HepG2 (cell line): ENCODE results near the gene PHYHIPL. TPM values are rescaled to one million over a fixed set of nuclear protein-coding genes. Genes with fewer than 3 reads are reported as not detected.

ENCODE experiments used
- CBX1 ChIP-seq: IDR thresholded peaks from one replicate; pipeline ENCODE4 v1.6.1; 2016; ENCODE audit warnings: antibody characterized with exemption, low read depth
- E2F5 ChIP-seq: sonication (generic); formaldehyde crosslinking; conservative IDR thresholded peaks from 2 replicates; pipeline ENCODE4 v1.4.0; 2020; ENCODE audit warnings: missing genetic modification reagents
- EHMT2 ChIP-seq: fragments of 200-600 bp; sonication (generic); IDR thresholded peaks from 2 replicates; pipeline ENCODE4 v1.7.0; 2017; ENCODE audit warnings: antibody characterized with exemption, low read depth, low read length, borderline replicate concordance
- ELF1 ChIP-seq: sonication (generic); formaldehyde crosslinking; IDR thresholded peaks from 2 replicates; pipeline ENCODE4 v1.4.0; 2020; ENCODE audit warnings: missing genetic modification reagents
- ETV5 ChIP-seq: IDR thresholded peaks from 2 replicates; pipeline ENCODE4 v1.6.1; 2018; ENCODE audit warnings: missing biosample characterization, missing genetic modification reagents, inconsistent platforms, borderline replicate concordance
- FOXA3 ChIP-seq: IDR thresholded peaks from 2 replicates; pipeline ENCODE4 v1.6.1; 2016; ENCODE audit warnings: missing genetic modification reagents, missing compliant biosample characterization
- IRF1 ChIP-seq: sonication (generic); formaldehyde crosslinking; IDR thresholded peaks from 2 replicates; pipeline ENCODE4 v1.4.0; 2020; ENCODE audit warnings: low read depth, mild to moderate bottlenecking, missing genetic modification reagents
- MAFF ChIP-seq: IDR thresholded peaks from 2 replicates; pipeline ENCODE4 v1.6.1; 2011; ENCODE audit warnings: low read depth, low read length, improper control_type of control experiment
- MED8 ChIP-seq: sonication (generic); formaldehyde crosslinking; IDR thresholded peaks from 2 replicates; pipeline ENCODE4 v1.8.1; 2023; ENCODE audit warnings: mild to moderate bottlenecking, missing genetic modification reagents; ENCODE audit not compliant: insufficient replicate concordance
- MYPOP ChIP-seq: sonication (generic); formaldehyde crosslinking; IDR thresholded peaks from 2 replicates; pipeline ENCODE4 v1.8.1; 2023; ENCODE audit warnings: mild to moderate bottlenecking, moderate library complexity, missing genetic modification reagents
- NFKB2 ChIP-seq: sonication (generic); formaldehyde crosslinking; IDR thresholded peaks from 2 replicates; pipeline ENCODE4 v1.4.0; 2020; ENCODE audit warnings: missing genetic modification reagents, borderline replicate concordance
- RORA ChIP-seq: sonication (generic); formaldehyde crosslinking; IDR thresholded peaks from 2 replicates; pipeline ENCODE4 v1.5.0; 2020; ENCODE audit warnings: mild to moderate bottlenecking, missing genetic modification reagents, moderate library complexity
- SALL1 ChIP-seq: sonication (generic); formaldehyde crosslinking; IDR thresholded peaks from 2 replicates; pipeline ENCODE4 v1.8.0; 2022; ENCODE audit warnings: mild to moderate bottlenecking, missing genetic modification reagents
- SOX5 ChIP-seq: IDR thresholded peaks from 2 replicates; pipeline ENCODE4 v1.6.1; 2016; ENCODE audit warnings: borderline replicate concordance
- SP2 ChIP-seq: sonication (generic); formaldehyde crosslinking; IDR thresholded peaks from 2 replicates; pipeline ENCODE4 v1.5.1; 2020; ENCODE audit warnings: mild to moderate bottlenecking, missing genetic modification reagents
- STAT5B ChIP-seq: sonication (generic); formaldehyde crosslinking; IDR thresholded peaks from 2 replicates; pipeline ENCODE4 v1.4.0; 2020; ENCODE audit warnings: missing genetic modification reagents
- THRA ChIP-seq: sonication (generic); formaldehyde crosslinking; IDR thresholded peaks from 2 replicates; pipeline ENCODE4 v1.4.0; 2020; ENCODE audit warnings: missing genetic modification reagents, borderline replicate concordance
- YEATS2 ChIP-seq: sonication (generic); formaldehyde crosslinking; IDR thresholded peaks from 2 replicates; pipeline ENCODE4 v1.4.0; 2020; ENCODE audit warnings: missing genetic modification reagents, borderline replicate concordance
- ZFP41 ChIP-seq: sonication (generic); formaldehyde crosslinking; IDR thresholded peaks from 2 replicates; pipeline ENCODE4 v1.4.0; 2020; ENCODE audit warnings: mild to moderate bottlenecking, missing genetic modification reagents, borderline replicate concordance
- ZNF24 ChIP-seq: fragments of 450-650 bp; IDR thresholded peaks from 2 replicates; pipeline ENCODE4 v1.6.1; 2017; ENCODE audit warnings: antibody characterized with exemption, mild to moderate bottlenecking
- ZNF292 ChIP-seq: sonication (generic); formaldehyde crosslinking; IDR thresholded peaks from 2 replicates; pipeline ENCODE4 v1.8.1; 2022; ENCODE audit warnings: mild to moderate bottlenecking, low read depth, missing genetic modification reagents, borderline replicate concordance
- ZNF484 ChIP-seq: sonication (generic); formaldehyde crosslinking; IDR thresholded peaks from 2 replicates; pipeline ENCODE4 v1.5.1; 2020; ENCODE audit warnings: mild to moderate bottlenecking, low read depth, missing genetic modification reagents, borderline replicate concordance
- ZNF713 ChIP-seq: sonication (generic); formaldehyde crosslinking; IDR thresholded peaks from 2 replicates; pipeline ENCODE4 v1.4.0; 2020; ENCODE audit warnings: mild to moderate bottlenecking, missing genetic modification reagents
- ZSCAN30 ChIP-seq: sonication (generic); formaldehyde crosslinking; IDR thresholded peaks from 2 replicates; pipeline ENCODE4 v1.5.0; 2020; ENCODE audit warnings: mild to moderate bottlenecking, missing genetic modification reagents
- polyA plus RNA-seq, 8 experiments: library from polyadenylated mRNA; depleted of rRNA in 3 of 8; stranded (reverse) in 7 of 8; unstranded in 1 of 8; fragments of >200 nt; fragmentation: Illumina TruSeq in 4 of 8; extraction: Trizol in 4 of 8; gene quantifications; 2 replicates each; pipeline versions ENCODE4 v1.2.1 to v1.2.3, GENCODE V29; 2011 to 2016; ENCODE audit warnings: low read depth in 4 of 8, missing spikeins in 1 of 8, mixed read lengths in 1 of 8; ENCODE audit not compliant: insufficient read depth in 1 of 8
- total RNA-seq, 5 experiments: library from RNA; depleted of rRNA; stranded (reverse); fragments of >200 nt; fragmentation: Illumina TruSeq; extraction: Trizol; gene quantifications; 2 replicates each; pipeline ENCODE4 v1.2.3, GENCODE V29; 2016; ENCODE audit warnings: low read depth in 1 of 5
- TF ChIP-seq, protein P1 (sequence below): IDR thresholded peaks from 2 replicates; pipeline ENCODE4 v1.6.1; 2018; ENCODE audit warnings: missing genetic modification reagents
- TF ChIP-seq, protein P2 (sequence below): sonication (generic); formaldehyde crosslinking; IDR thresholded peaks from 2 replicates; pipeline ENCODE4 v1.5.0; 2020; ENCODE audit warnings: missing genetic modification reagents

The PHYHIPL gene
- total and polyA plus RNA-seq, 2 of the 13 experiments (the other 11 are each of a cell fraction or from before 2014, with no cell fraction given) = 40.6 to 78.5 TPM

GRCh38 chr10:59181668-59182067 lies 5.2 kb downstream of the PHYHIPL start (continued):
- no peak for TF ChIP-seq YEATS2 (CRISPR knock-in tag)
- no peak for TF ChIP-seq MAFF
- TF ChIP-seq SALL1 (CRISPR knock-in tag) = no peak
- peak; percentile 27; the same call in 1 of the 2 replicates for TF ChIP-seq ZNF24
- peak; percentile 38; the same call in 1 of the 2 replicates for TF ChIP-seq SOX5 (CRISPR knock-in tag)
- TF ChIP-seq E2F5 = no peak
- TF ChIP-seq ZSCAN30 = no peak
- TF ChIP-seq EHMT2 = no peak
- no peak for TF ChIP-seq SP2
- peak; percentile 80 for TF ChIP-seq ELF1
- no peak for TF ChIP-seq RORA (CRISPR knock-in tag)
- TF ChIP-seq ZNF484 (CRISPR knock-in tag) = no peak
- no peak for TF ChIP-seq MED8 (CRISPR knock-in tag)
- no peak for TF ChIP-seq ZNF713
- peak; percentile 46; the same call in 1 of the 2 replicates for TF ChIP-seq THRA
- no peak for TF ChIP-seq STAT5B (CRISPR knock-in tag)
- no peak for TF ChIP-seq IRF1 (CRISPR knock-in tag)
- TF ChIP-seq ZNF292 = no peak
- no peak for TF ChIP-seq ZFP41
- TF ChIP-seq, protein P1, sequence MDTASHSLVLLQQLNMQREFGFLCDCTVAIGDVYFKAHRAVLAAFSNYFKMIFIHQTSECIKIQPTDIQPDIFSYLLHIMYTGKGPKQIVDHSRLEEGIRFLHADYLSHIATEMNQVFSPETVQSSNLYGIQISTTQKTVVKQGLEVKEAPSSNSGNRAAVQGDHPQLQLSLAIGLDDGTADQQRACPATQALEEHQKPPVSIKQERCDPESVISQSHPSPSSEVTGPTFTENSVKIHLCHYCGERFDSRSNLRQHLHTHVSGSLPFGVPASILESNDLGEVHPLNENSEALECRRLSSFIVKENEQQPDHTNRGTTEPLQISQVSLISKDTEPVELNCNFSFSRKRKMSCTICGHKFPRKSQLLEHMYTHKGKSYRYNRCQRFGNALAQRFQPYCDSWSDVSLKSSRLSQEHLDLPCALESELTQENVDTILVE = no peak
- peak; percentile 22; the same call in 1 of the 2 replicates for TF ChIP-seq FOXA3 (CRISPR knock-in tag)
- TF ChIP-seq MYPOP (CRISPR knock-in tag) = no peak
- no peak for TF ChIP-seq ETV5
- TF ChIP-seq, protein P2, sequence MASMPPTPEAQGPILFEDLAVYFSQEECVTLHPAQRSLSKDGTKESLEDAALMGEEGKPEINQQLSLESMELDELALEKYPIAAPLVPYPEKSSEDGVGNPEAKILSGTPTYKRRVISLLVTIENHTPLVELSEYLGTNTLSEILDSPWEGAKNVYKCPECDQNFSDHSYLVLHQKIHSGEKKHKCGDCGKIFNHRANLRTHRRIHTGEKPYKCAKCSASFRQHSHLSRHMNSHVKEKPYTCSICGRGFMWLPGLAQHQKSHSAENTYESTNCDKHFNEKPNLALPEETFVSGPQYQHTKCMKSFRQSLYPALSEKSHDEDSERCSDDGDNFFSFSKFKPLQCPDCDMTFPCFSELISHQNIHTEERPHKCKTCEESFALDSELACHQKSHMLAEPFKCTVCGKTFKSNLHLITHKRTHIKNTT (CRISPR knock-in tag) = no peak
- TF ChIP-seq NFKB2 (CRISPR knock-in tag) = no peak
- TF ChIP-seq CBX1 = no peak
